HuH-7 (cell line): ENCODE results near the gene SLC25A26.

ENCODE experiments used
- DNase-seq: peaks from one replicate; pipeline ENCODE4 v3.0.0; 2011; ENCODE audit warnings: low spot score

SLC25A26 gene

GRCh38 chr3:66397745-66398144 lies 176.9 kb downstream of the SLC25A26 start:
- DNase-seq: no peak

DNA sequence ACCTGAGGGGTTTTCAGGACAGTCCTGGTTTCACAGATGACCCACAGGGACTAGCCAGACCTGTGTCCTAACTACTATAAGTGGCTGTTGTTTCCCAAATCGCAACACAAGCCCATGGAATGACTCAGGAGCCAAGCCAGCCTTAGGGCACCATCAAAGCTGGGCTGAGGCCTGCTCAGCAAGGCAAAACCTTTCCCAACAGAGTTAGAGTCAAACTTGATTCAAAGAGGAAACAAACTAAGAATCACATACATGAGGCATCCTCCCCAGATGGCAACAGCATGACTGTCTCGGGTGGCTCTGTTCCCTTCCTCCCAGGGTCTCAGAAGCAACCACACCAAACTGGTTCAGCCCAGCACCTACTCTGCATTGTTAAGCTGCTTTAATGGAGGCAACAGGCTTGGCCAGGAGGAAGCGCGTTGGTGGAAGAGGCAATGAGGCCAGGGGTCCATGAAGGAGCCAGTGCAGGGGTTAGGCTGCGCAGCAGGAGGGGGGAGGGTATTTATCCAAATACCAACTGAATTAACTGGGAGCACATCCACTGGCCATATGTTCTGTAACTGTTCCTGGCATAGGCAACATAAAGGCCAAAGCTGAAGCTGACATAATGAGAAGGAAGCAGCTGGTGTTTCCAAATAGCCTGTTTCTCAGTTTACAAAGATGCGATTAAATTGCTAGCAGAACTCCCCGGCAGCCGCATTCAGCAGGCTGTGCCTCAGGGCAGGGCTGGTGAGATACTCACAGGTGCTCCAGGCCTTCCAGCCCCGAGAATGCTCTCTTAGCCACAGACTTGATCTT lies 177.6 kb downstream of the SLC25A26 start:
- no peak for DNase-seq

- DNase-seq: no peak
Observed at GRCh38 chr3:66399529-66400232, 178.9 kb downstream of the SLC25A26 start.

- no peak for DNase-seq
Observed at GRCh38 chr3:66400411-66401156, 179.8 kb downstream of the SLC25A26 start.

- DNase-seq: no peak
Observed at GRCh38 chr3:66401157-66401550, 180.4 kb downstream of the SLC25A26 start.

DNA sequence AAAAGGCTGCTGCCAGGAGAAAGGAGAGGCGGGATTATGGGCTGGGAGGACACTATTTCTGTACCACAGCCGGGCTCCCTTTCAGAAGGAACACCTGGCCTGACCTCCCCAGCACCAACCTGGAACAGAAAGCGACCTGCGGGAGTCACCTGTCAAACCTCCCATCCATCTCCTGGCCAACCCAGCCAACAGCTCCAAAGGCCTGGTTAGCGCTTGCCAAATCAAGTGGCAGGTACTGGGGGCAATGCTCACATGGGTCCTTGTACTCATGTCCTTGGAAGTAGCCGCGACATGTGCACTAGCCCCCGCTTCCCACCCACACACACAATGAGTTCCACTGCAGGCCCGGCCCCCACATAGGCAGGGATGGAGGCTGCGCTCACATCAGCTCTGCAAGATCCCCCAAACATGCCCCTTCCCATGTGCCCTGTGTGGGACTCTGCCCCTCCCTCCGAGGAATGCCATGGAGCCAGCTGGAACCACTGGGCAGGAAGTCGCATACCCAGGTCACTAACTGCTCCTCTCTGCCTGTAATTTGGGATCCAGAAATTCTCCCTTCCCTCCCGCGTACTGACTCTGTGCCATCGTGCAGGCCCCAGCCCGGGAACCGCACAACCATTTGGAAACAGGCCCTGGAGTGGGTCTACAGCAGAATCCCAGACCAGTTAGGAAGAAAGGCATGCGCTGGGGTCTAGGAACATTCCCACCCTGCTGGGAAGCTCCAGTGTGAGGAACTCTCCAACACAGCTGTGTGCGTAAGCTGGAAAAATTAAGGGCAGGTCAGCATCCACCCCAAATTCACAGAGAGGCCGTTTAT lies 181.1 kb downstream of the SLC25A26 start:
- DNase-seq: no peak

DNA sequence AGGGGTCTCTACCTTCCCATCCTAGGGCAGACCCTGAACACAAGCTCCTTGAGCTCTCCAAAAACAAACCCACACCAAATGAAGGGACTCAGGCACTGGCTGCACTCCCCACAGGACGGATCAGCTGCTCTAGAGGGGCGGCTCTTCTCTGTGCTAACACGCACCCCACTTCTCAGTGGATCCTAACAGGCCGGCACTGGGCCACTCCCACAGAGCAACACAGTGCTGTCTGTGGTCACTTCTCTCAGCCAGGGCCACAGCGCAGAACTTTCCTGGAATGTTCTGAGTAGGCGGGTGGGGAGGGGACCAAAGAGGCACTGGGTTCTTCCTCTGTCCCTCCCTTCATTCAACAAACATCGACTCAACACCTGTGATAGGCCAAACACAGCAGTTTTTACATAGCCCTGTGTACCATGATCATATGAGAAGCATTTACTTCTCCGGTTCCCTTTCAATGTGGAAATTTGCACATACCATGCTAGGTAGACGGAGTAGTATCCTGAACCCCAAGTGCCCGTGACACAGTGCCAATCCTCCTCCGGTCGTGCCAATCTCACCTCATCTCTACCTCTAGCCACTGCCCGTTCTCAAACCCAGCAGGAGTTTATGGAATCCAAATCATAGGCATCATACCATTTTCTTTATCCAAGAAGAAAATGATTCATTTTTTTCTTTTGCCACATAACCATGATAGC lies 181.9 kb downstream of the SLC25A26 start:
- DNase-seq: no peak

- DNase-seq: no peak
Observed at GRCh38 chr3:66403323-66403990, 182.7 kb downstream of the SLC25A26 start.

- DNase-seq: no peak
Observed at GRCh38 chr3:66404197-66404596, 183.4 kb downstream of the SLC25A26 start.

- no peak for DNase-seq
Observed at GRCh38 chr3:66404903-66405700, 184.3 kb downstream of the SLC25A26 start.

- DNase-seq: no peak
Observed at GRCh38 chr3:66405701-66406091, 184.9 kb downstream of the SLC25A26 start.

DNA sequence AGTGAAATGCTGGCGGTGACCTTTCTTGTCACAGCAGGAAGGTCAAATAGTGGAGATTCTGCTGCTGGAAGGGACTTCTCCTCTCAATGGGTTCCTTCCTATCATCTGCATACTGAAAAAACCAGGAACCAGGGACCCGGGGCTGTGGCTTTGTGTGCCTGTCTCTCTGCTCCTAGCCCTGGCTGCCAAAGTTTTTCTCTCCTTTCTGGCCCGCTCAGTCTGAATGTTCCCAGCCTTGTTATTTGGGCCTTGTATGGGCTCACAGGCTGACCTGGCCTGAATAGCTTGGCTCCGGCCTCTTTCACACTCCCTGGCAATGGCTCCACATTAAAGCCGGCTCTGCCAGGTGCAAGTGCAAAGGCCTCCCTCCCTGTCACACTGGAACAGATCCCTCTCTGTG lies 185.4 kb downstream of the SLC25A26 start:
- no peak for DNase-seq

- DNase-seq: no peak
Observed at GRCh38 chr3:66406831-66407610, 186.2 kb downstream of the SLC25A26 start.

DNA sequence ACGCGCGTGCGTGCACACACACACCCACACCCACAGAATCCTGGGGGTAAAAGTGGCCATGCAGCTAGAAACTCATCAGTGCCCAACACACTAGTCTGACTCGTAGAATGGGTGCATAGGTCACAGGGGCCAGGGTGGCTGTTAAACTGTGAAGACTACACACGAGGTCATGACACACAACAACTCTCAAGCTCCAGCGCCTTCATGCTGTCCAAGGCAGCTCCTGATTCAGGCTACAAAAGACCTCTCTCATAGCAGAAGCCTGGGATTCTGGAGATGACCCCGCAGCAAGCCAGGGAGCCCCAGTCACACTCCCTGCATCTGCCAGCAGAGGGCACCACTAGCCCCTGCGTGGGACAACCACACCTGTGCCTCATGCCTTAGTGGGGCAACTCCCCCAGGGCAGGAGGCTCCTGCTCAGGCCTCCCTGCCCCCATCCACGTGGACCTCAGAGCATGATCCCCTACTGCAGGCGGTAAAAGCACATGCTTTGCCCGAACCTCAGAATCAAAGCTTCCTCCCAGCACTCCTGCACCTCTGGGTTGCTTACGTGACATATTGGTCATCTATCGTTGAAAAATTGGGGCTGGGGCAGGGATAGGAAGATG lies 186.9 kb downstream of the SLC25A26 start:
- peak; percentile 74 for DNase-seq

GRCh38 chr3:66409771-66410754 lies 189.3 kb downstream of the SLC25A26 start:
- no peak for DNase-seq

DNA sequence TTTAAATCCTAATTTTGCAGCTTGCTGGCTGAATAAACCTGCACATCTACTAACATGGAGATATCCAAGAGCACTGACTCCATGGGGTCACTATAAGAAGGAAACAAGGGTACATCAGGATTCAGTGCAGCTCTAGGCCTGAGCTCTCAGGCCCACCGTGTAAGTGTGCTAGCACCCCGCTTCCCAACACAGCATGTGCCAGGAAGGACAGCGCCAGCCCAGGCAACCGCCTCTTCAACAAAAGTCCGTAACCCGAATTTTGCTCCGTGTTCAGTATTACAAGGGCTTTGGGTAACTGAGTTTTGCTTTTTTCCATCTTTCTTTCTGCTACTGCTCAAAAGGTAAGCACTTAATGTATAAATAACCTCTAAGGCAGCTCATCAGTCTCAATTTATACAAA lies 190.2 kb downstream of the SLC25A26 start:
- DNase-seq: no peak

- no peak for DNase-seq
Observed at GRCh38 chr3:66411474-66411873, 190.7 kb downstream of the SLC25A26 start.
